Measurements from ENCODE around the gene RAB29.

Gene RAB29

DNA sequence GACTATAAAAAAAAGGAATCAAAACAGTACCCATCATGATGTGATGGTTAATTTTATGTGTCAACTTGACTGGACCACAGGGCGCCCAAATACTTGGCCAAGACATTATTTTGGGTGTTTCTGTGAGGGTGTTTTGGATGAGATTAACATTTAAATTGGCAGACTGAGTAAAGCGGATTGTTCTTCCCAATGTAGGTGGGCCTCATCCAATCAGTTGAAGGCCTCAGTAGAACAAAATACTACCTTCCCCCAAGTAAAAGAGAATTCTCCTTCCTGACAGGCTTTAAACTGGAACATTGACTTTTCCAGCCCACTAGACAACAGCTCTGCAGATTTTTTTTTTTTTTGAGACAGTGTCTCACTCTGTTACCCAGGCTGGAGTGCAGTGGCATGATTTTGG, 10.7 kb downstream of the RAB29 start:
- DNase-seq (ENCODE audit: low spot score), result no peak

DNA sequence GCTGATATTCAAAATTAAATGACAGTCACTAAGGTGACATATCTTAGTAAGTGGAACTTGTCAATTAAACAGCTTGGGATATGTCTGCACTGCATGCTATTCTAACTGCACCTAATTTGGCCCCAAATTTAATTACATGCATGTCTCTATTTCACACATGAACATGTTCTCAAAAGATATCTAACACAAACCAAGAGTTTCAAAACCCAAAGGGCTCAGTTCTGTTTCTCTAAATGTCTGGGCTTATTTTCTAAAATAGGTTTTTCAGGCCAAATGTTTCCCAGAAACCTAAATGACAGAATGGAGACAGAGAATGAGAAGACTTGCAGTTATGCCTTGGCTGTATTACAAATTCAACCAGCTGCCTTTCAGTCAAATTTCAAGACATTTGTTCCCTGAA, 11.3 kb downstream of the RAB29 start:
- no peak for DNase-seq (ENCODE audit: low spot score)

DNA sequence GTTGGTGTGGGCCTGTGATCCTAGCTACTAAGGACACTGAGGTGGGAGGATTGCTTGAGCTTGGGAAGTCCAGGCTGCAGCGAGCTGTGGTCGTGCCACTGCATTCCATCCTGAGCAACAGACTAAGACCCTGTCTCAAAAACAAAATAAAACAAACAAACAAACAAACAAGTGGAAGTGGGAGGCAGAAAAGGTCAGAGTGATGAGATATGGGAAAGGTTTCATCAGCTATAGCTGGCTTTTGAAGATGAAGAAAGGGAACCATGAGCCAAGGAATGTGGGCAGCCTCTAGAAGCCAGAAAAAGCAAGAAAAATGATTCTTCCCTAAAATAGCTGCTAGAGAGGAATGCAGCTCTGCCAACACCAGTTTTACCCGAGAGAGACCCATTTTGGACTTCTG, 14.7 kb downstream of the RAB29 start:
- no peak for DNase-seq (ENCODE audit: low spot score)

DNA sequence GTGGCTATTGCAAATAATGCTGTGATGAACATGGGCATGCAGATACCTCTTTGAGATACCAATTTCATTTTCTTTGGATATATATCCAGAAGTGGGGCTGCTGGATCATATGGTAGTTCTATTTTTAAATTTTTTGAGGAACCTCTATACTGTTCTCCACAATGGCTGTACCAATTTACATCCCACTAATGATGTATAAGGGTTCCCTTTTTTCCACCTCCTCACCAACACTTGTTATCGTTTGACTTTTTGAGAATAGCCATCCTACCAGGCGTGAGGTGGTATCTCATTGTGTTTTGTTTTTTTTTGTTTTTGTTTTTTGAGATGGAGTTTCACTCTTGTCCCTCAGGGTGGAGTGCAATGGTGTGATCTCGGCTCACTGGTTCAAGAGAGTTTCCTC, 18.7 kb downstream of the RAB29 start:
- no peak for DNase-seq (ENCODE audit: low spot score)

DNA sequence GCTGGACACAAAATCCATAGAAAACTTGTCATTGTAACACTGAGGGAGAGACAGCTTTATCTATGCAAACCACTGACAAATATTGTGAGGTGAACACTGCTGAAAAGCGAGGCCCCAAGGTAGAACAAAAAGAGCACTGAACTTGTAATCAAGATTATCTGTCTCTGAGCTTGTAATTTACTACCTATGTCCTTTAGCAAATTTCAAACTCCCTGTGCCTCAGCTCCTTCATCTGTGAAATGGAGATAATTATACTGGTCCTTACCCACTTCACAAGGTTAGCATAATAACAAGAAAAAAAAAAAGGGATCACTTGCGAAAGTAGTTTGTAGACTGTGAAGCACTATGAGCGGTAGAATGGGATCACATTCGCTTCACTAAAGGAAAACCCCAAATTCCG, 20.4 kb downstream of the RAB29 start:
- DNase-seq (ENCODE audit: low spot score), result no peak

DNA sequence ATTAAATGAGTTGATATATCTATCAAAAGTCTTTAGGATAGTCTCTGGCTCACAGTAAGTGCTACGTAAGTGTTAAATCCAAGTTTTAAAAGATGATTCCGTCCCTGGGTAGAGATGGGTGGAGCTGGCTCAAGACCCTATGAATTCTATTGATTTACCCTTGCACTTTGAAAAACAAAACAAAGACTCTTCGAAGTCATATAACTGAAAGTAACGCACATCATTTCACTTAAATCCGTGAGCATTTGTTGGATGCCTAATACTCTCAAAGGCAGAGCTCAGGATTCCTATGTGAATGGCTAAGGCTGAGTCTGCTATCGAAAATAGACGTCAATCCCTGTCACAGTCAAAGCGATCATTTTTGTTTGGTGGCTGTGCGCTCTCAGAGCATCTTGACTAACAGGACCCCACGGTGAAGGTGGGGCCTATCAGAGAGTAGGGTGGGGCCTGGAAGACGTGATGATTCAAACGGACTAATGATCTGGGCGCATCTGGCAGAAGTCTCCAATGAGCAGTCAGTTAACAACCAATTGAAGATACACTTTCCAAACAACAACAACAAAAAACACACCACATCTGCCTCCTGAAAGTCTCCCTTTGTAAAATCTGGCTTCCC, 24.1 kb downstream of the RAB29 start:
- peak; percentile 17 for DNase-seq (ENCODE audit: low spot score)

DNA sequence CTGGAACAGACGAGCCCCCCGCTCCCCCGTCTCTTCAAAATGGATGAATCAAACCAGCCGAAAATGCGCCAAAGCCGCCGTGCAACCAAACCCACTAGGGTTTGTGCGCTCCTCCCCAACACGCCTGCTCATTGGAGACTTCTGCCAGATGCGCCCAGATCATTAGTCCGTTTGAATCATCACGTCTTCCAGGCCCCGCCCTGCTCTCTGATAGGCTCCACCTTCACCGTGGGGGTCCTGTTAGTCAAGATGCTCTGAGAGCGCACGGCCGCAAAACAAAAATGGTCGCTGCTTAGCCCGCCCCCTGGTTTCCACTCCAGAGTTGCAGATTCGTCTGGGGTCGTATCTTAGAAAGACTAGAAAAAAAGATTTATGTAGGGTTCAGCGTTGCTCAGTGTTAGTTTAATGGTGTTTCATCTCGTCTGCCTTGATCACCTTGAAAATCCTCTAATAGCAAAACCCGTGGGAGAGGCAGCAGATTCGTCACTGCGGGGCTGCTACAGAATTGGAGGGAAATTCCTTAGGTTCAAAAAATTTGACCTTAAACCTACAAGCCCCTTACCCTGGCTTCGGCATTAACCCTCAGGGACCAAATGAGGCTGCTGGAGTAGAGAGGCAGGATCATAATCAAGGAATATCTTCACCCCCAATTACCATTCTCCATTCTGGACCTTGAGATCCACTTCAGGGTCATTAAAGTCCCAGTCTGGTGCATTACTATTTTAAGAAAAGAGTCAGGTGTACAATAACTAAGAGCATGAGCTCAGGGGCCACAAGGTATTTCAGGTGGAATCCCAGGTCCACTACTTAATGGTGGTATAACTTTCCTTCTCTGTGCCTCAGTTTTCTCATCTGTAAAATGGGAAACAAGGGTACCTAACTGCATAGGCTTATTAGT, 24.9 kb downstream of the RAB29 start, which contains the start of gene NUCKS1:
TSS of gene NUCKS1 (minus strand) at position 45 of the 898 bp plus-strand sequence. CDS start 209 bp downstream, outside the sequence.
- DNase-seq (ENCODE audit: low spot score), result peak; percentile 83

DNA sequence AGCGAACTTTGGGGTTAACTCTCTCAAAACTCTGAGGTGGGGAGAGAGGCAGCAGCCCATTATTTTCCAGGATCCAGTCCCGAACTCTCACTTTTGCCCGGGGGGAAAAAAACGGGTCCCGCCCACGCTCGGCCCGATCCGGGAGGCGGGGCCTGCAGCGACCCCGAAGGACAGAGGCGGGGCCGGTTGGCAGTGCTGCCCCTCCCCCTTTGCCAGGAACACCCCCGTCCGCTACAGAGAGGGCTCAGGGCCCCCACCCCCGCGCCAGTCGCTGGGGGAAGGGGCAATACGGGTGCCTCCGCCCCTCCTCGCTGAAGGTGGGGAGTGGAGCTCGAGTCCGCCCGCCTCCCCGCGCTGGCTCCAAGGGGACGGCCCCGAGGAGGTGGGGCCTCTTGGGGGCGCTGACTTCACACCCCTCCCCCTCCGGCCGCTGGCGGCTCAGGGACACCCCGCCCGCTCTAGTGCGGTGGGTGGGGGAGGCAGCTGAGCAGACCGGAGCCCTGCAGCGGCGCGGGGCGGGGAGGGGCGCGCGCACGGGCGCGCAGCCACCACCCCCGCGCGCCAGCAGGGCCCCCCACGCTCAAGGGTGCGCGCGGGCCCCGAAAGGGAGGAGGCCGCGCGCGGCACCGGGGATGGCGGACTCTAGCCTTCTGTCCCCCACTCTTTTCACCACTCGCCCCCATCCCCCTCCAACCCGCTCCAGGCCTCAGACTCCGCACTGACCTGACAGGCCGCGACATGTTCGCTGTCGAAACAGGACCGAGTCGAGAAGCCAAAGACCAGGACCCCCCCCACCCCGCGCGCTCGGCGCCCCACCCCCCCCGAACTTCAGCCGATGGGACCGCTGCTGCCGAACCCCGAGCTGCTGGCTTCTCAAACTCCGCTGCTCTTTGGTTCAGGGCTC, 25.8 kb downstream of the RAB29 start:
- peak; percentile 96 for DNase-seq (ENCODE audit: low spot score)

DNA sequence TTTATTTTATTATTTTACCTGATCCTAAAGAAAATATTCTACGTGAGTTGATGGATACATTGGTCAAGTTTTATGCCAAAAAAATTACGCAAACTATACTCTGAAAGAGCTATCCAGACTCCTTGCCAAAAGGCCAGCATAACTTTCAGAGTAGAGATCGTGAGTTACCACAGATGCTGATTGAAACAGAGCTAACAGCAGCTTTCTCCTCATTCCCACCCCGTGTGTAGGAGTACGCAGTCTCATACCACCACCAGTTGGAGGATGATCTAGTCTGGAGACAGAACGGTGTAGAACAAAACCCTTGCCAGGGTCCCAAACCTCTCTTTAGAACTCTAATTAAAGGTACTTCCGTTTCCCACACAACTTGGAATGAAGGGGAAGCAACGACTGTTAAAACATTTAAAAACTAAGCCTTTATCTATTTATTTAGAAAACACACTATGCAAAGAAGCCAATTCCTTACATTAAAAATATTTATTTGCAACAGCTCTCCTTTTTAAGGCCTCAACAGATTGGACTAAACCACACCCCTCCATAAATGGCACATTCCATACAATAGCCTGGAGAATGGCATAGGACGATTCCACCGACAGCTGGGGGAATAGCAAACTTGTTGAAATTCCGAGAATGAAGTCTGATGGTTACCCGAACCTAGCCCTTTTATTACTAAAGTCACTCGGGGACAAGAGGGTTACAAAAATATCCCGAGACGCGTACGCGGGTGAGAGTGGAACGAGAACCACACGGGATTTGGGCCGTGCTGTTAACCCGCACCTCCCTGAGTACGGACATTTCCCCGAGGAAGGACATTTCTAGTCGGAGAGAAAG, 26.7 kb downstream of the RAB29 start:
- DNase-seq (ENCODE audit: low spot score), result no peak

DNA sequence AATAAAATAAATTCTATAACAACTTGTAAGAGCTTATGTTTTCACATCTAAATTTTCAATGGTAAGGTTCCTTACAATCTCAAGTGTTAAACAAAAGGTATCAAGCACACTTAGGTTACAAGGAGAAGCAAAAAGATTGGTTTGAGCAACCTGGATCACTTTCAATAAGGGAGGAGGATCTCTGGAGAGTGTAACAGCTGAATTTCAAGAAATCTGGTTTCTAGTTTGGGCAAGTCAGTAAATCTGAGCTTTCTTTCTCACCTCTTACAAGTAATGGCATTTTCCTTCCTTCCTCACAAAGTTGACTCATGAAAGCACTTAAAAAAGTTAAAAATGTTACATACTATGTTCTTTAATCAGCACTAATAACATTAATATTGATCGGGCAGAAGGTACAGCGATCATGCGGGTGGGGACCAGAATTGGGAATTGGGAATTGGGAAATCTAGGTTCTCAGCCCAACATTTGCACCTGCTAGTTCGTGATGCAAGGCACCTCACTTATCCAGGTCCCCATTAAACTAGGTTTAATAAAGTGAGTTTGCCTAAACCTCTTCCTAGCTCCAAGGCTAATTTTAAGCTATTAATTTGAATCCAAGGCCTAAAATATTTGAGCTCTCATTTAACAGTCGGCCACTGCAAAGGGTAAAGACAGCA, 28.4 kb downstream of the RAB29 start:
- DNase-seq (ENCODE audit: low spot score), result no peak

DNA sequence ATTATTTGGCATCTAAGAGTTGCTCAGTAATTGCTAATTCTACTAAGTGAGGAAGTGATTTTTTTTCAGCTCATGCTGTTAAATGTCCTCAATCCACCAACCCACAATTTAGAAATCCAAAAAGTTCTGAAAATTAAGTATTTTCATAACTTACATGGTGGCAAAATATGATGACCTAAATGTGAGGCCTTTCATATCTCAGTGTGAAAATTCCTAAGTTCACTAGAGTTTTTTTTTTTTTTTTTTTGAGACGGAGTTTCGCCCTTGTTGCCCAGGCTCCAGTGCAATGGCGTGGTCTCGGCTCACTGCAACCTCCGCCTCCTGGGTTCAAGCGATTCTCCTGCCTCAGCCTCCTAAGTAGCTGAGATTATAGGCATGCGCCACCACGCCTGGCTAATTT, 30.9 kb downstream of the RAB29 start:
- DNase-seq (ENCODE audit: low spot score), result no peak

DNA sequence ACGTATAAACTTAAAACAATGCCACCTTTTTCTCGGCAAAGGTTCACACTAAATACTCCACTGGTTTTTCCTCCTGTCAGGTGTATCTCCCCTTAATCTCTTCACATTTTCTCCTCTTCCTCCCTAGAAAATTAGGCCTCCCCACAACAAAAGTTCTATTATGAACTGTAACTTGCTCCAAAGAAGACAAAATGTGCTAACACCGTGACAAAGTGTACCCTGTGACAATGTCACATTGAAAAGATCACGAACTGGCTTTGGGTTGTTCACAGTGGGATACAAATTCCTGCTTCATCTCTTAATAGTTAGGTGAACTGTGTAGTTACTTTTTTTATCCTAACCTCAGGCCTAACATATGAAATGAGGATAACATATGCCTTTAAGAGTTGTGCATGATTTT, 31.3 kb downstream of the RAB29 start:
- no peak for DNase-seq (ENCODE audit: low spot score)

DNA sequence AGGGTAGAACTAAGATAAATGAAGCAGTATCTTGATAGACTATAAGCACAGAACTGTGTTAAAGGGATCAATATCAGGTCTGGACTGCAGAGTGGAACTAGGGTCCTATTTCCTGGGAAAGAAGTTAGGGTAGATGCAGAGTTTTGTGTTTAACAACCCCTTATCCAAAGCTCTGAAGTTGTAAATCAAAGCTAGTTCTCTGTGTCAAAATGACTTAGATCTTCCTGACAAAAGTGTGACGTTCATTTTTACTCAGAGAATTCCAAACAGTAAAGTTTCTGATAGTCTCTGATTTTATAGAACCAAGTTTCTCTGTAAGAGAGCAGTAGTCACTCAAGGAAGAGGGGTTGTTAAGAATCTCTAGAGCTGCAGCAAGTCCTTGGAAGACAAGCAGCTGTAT, 33.6 kb downstream of the RAB29 start:
- DNase-seq (ENCODE audit: low spot score), result no peak

DNA sequence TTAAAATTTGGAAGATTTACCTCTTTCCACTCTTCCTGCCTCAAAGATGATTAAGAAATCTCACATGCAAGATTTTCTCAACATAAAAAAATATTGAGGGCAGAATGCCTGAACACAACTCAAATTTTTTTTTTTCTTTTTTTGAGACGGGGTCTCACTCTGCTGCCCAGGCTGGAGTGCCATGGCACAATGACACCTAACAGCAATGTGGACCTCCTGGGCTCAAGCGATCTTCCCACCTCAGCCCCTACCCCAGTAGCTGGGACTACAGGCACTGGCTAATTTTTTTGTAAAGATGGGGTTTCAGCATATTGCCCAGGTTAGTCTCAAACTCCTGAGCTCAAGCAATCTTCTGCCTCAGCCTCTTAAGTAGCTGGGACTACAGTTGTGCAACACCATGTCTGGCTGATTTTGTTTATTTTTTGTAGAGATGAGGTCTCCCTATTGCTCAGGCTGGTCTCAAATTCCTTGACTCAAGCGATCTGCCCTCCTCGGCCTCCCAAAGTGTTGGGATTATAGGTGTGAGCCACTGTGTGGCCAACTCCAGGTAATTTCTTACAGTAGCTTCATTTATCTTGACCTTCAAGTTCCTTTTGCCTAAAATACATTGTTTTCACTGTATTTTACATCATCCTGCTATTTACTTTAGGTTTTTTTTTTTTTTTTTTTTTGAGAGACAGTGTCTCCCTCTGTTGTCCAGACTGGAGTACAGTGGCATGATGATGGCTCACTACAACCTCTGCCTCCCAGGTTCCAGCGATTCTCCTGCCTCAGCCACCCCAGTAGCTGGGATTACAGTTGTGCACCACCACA, 35.7 kb downstream of the RAB29 start:
- DNase-seq (ENCODE audit: low spot score), result no peak

DNA sequence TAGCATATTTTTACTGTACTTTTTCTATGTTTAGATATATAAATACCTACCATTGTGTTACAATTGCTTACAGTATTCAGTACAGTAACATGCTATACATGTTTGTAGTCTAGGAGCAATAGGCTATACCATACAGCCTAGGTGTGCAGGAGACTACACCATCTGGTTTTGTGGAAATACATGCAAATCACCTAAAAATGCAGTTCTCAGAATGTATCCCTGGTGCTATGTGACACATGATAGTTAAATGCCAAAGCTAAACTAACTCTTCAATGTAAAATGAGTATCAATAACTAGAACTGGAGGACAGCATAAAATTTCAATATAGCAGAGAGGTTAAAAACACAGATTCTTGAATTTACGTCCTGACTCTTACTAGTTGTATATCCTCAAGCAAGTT, 40.1 kb downstream of the RAB29 start:
- no peak for DNase-seq (ENCODE audit: low spot score)

DNA sequence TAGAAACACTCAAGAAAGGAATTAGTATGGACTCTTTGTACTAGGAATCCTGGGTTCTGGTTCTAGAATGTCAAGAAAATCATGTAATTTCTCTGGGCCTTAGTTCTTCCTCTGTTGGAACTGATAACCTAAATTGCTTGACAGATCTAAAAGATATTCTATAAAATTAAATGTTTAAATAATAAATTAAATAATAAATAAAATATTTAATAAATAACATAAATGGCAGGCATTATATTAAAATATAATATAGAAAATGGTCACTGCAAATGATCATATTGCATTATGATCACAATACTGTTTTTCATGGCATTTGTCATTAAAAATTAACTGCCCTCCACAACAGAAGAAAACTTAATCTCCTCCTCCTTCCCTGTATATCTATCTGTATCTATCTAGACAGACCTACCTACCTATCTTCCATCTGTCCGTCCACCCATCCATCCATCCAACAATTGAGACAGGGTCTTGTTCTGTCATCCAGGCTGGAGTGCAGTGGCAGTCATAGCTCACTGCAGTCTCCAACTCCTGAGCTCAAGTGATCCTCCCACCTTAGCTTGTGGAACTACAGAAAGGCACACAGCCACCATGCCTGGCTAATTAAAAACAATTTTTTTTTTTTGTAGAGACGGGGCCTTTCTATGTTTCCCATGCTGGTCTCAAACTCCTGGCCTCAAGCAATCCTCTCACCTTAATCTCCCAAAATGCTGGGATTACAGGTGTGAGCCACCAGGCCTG, 41.7 kb downstream of the RAB29 start:
- DNase-seq (ENCODE audit: low spot score), result no peak

DNA sequence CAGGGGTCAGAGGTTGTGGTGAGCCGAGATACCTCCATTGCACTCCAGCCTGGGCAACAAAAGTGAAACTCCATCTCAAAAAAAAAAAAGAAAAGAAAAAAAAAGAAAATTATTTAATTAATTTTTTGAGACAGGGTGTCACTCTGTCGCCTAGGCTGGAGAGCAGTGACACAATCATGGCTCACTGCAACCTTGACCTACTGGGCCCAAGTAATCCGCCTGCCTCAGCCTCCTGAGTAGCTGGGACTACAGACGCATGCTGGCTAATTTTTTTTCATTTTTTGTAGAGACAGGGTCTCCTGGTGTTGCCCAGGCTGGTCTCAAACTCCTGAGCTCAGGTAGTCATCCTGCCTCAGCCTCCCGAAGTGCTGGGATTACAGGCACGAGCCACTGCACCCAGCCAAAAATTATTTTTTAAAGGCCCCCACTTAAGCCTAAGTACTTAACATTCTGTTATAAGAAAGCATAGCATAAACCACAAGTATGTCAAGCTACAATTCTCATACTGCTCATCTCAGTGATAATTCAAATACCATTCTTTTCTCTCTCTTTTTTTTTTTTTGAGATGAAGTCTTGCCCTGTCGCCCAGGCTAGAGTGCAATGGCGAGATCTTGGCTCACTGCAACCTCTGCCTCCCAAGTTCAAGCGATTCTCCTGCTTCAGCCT, 45.2 kb downstream of the RAB29 start:
- DNase-seq (ENCODE audit: low spot score), result no peak

DNA sequence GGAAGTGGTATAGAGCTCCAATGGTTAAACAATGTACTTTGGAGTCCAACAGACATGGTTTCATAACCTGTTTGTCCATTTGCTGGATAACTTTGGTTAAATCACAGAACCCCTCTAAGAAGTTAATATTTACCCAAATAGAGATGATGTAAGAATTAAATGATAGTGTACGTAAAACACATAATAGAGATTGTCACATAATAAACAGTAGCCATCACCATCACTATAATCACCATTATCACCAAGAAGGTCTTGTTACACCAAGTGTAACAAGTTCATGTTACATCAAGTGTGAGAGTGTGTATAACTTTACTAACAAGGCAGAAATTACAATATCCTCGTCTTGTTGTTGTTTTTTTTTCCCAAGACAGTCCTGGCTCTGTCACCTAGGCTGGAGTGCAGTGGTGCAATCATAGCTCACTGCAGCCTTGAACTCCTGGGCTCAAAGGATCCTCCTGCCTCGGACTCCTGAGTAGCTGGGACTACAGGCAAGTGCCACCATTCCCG, 48.6 kb downstream of the RAB29 start:
- DNase-seq (ENCODE audit: low spot score), result no peak

DNA sequence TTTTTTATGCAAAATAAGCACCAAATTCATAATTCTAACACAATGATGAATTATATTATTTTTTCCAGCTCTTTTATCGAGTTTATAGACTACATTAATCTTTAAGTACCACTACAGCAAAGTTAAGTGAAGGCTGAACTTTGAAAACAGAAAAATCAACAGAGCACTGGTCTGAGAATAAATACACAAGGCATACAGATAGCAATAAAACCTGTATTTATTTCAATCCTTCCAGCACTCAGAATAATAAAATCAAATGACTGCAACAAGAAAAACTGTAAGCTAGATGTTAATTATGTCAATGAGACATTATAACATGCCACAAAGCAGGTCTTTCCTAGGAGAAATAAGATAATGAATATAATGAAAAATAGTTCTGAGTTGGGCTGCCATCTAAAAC, 49.8 kb downstream of the RAB29 start:
- DNase-seq (ENCODE audit: low spot score), result no peak

Measured in iPS-NIHi11 (cell line).